Measurements from ENCODE around the gene UBE2D4. TPM values are rescaled to one million over a fixed set of nuclear protein-coding genes. Genes with fewer than 3 reads are reported as not detected.

UBE2D4 gene
- total RNA-seq, 1 donor from 2014 or later: 17.0 TPM

Other genes with a start within 250 kb of the UBE2D4 start
- gene COA1, start 196.9 kb upstream of the UBE2D4 start, total RNA-seq: 43.7 and 56.1 TPM in 2 replicates
- 44.8 and 47.3 TPM in 2 replicates for gene BLVRA, start 167.8 kb upstream of the UBE2D4 start, total RNA-seq
- 55.3 and 127 TPM in 2 replicates for gene MRPS24, start 56.9 kb upstream of the UBE2D4 start, total RNA-seq
- gene URGCP, start 19.8 kb upstream of the UBE2D4 start, total RNA-seq: 37.0 and 40.6 TPM in 2 replicates
- not detected in 2 replicates for gene SPDYE1, start 71.5 kb downstream of the UBE2D4 start, total RNA-seq
- 158 and 181 TPM in 2 replicates for gene DBNL, start 118.3 kb downstream of the UBE2D4 start, total RNA-seq
- 0.15 TPM in 1 of 2 replicates, not detected in the other for gene PGAM2, start 139.1 kb downstream of the UBE2D4 start, total RNA-seq
- 8.0 and 15.3 TPM in 2 replicates for gene POLM, start 156.1 kb downstream of the UBE2D4 start, total RNA-seq
- 3.5 and 19.0 TPM in 2 replicates for gene AEBP1, start 177.9 kb downstream of the UBE2D4 start, total RNA-seq
- gene POLD2, start 197.1 kb downstream of the UBE2D4 start, total RNA-seq: 58.3 and 58.9 TPM in 2 replicates
- not detected in 2 replicates for gene MYL7, start 214.9 kb downstream of the UBE2D4 start, total RNA-seq